ENCODE results near the gene MYOD1.
A peak's percentile ranks its signal among the peaks of the same experiment; 100 is the strongest.

The MYOD1 gene

GRCh38 chr11:17751558-17751957 lies 32.2 kb downstream of the MYOD1 start:
- no peak for DNase-seq

- no peak for DNase-seq
These were observed 32.8 kb downstream of the MYOD1 start for GRCh38 chr11:17752144-17752543.

- DNase-seq, result no peak
These were observed 33.8 kb downstream of the MYOD1 start for GRCh38 chr11:17753153-17753552.

- DNase-seq, result no peak
These were observed 34.3 kb downstream of the MYOD1 start for GRCh38 chr11:17753641-17754040.

- DNase-seq, result no peak
These were observed 36.5 kb downstream of the MYOD1 start for GRCh38 chr11:17755891-17756290.

- peak; percentile 10 for DNase-seq
These were observed 41.0 kb downstream of the MYOD1 start for GRCh38 chr11:17760102-17761029.

- DNase-seq, result no peak
These were observed 43.1 kb downstream of the MYOD1 start for GRCh38 chr11:17762309-17762974.

GRCh38 chr11:17763244-17763643 lies 43.9 kb downstream of the MYOD1 start:
- no peak for DNase-seq

GRCh38 chr11:17763703-17764102 lies 44.3 kb downstream of the MYOD1 start:
- no peak for DNase-seq

GRCh38 chr11:17764446-17765218 lies 45.3 kb downstream of the MYOD1 start:
- DNase-seq, result no peak

- peak; percentile 41 for DNase-seq
These were observed 46.1 kb downstream of the MYOD1 start for GRCh38 chr11:17765356-17766072.

- no peak for DNase-seq
These were observed 46.6 kb downstream of the MYOD1 start for GRCh38 chr11:17766073-17766359.

GRCh38 chr11:17766590-17766989 lies 47.2 kb downstream of the MYOD1 start:
- DNase-seq, result no peak

GRCh38 chr11:17767301-17767885 lies 48.0 kb downstream of the MYOD1 start:
- DNase-seq, result peak; percentile 25

GRCh38 chr11:17767914-17768313 lies 48.5 kb downstream of the MYOD1 start:
- DNase-seq, result no peak

GRCh38 chr11:17768547-17768946 lies 49.2 kb downstream of the MYOD1 start:
- DNase-seq, result no peak

- no peak for DNase-seq
These were observed 49.8 kb downstream of the MYOD1 start for GRCh38 chr11:17769218-17769617.

GRCh38 chr11:17770048-17770652 lies 50.8 kb downstream of the MYOD1 start:
- no peak for DNase-seq

GRCh38 chr11:17770917-17771316 lies 51.5 kb downstream of the MYOD1 start:
- no peak for DNase-seq

- no peak for DNase-seq
These were observed 52.0 kb downstream of the MYOD1 start for GRCh38 chr11:17771415-17771814.

Measured in fibroblast of skin of right quadriceps (primary cell).